GM18951 (cell line): Measurements from ENCODE around the gene COQ2.

Experiments used
- POLR2A ChIP-seq: IDR thresholded peaks from 4 replicates; pipeline ENCODE4 v1.6.1; 2011; ENCODE audit warnings: mild to moderate bottlenecking; ENCODE audit not compliant: insufficient read length, insufficient read depth; ENCODE audit errors: extremely low read depth
- in situ Hi-C: fragments of 300-500 bp; cut with MboI; formaldehyde crosslinking; loops from one replicate; pipeline ENCODE4 v1.12.0; 2022; ENCODE audit warnings: low sequenced_read_pairs, mixed read lengths, inconsistent platforms; ENCODE audit not compliant: unreplicated experiment

The COQ2 gene

DNA sequence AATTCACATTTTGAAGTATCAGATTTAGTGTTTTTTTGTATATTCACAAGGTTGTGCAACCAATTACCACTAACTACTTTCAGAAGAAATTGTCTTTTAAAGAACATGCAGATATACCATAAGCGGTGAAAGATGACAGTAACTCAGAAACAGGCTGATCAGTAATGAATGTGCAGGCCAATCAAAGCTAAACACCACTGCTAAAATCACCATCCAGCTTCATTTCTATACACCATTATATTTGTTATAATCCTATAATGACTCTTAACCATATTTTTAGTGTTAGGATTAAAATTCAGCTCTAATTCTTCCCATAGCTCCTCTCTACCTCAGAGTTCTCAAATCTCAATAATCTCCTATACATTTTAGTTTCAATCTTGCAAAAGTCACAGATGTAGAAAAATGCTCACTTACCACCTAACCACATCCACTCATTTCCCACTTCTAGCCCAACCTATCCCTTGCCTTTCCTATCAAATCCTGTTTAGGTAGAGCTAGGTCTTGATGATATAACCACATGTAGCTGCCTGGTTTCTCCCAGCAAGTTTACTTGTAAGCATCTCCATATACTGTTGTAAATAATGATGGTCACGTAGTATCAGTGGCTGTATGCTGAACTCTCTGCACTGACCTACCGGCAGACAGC is 16.6 kb downstream of the COQ2 start:
- in situ Hi-C loops: no loop called here

GRCh38 chr4:83267121-83267829 is 17.3 kb downstream of the COQ2 start:
- no peak for TF ChIP-seq POLR2A
- in situ Hi-C loops: no loop called here

More for the DNA sequence above, 16.6 kb downstream of the COQ2 start:
- no peak for TF ChIP-seq POLR2A

DNA sequence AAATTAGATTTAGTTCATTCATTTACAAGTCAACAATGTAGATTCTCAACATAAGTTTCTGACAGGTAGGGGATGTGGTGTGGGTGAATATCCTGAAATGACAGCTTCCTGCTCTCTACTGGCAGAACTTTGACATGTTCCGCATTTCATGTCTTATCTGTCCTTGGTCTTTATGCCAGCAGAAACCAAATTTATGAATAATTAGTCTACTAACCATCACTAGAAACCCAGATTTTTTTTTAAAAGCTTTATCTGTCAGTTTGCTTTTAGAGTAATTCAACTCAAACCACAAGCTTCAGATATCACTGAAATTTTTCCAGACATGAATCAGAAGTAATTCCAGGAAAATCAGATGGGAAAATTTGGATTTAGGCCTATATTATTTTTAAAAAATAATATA is 17.9 kb downstream of the COQ2 start:
- TF ChIP-seq POLR2A: no peak
- in situ Hi-C loops: no loop called here

DNA sequence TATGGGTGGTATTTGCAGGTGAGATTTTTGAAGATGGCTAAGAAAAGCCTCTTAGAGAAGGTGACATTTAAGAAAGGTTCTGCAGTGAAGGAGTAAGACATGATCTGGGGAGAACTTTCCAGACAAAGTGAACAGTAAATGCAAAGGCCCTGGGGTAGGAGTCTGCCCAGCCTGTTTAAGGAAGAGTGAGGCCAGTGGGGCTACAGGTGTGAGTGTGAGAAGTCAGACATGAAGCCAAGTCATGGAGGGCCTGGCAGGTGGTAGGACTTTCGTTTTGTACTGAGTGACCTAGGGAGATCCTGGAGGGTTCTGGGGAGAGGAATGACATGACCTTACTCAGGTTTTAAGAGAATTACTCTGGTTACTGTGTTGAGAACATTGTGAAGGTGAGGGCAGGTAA is 21.5 kb downstream of the COQ2 start:
- TF ChIP-seq POLR2A: no peak
- in situ Hi-C loops: no loop called here

- in situ Hi-C loops: no loop called here
- no peak for TF ChIP-seq POLR2A
These were observed 21.9 kb downstream of the COQ2 start for GRCh38 chr4:83262682-83263081.

GRCh38 chr4:83261307-83261706 is 23.3 kb downstream of the COQ2 start:
- TF ChIP-seq POLR2A: no peak
- in situ Hi-C loops: no loop called here

GRCh38 chr4:83259586-83259985 is 25.0 kb downstream of the COQ2 start:
- in situ Hi-C loops: loop anchor here (10.0 kb wide), 1 partner anchor 185 kb away; no protein-coding TSS in a partner anchor
- TF ChIP-seq POLR2A: no peak

GRCh38 chr4:83258461-83258860 is 26.1 kb downstream of the COQ2 start:
- in situ Hi-C loops: loop anchor here (10.0 kb wide), 1 partner anchor 184 kb away; no protein-coding TSS in a partner anchor

GRCh38 chr4:83257811-83258210 is 26.8 kb downstream of the COQ2 start:
- no peak for TF ChIP-seq POLR2A
- in situ Hi-C loops: loop anchor here (10.0 kb wide), 1 partner anchor 183 kb away; no protein-coding TSS in a partner anchor

More at GRCh38 chr4:83258461-83258860, 26.1 kb downstream of the COQ2 start:
- TF ChIP-seq POLR2A: no peak

- in situ Hi-C loops: loop anchor here (10.0 kb wide), 1 partner anchor 181 kb away; no protein-coding TSS in a partner anchor
- TF ChIP-seq POLR2A: no peak
These were observed 29.0 kb downstream of the COQ2 start for GRCh38 chr4:83255584-83255983.

DNA sequence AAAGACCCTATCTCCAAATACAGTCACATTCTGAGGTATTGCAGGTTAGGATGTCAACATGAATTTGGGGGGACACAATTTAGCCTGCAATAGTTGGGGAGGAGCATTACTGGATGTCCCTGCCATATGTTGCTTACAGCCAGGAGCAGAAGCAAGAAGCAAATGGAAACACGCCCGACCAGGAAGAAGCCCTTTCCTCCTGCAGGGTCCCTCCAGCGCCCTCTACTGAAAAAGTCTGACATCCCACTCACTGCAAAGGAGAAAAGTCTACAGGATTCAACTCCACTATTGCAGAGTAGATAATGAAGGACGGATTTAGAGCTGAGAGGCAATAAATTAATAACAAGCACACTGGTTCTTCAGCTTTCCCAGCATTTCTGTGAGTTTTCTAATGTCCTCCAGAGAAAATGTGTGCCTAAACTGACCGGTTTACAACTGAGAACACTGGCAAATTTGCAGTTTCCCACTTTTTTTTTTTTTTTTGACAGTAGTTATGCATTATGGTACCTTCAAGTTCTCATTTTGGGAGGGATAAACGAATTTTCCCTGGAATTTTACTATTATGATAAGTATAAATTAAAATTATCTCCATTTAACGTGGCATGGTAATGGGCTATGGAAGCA is 31.7 kb downstream of the COQ2 start:
- in situ Hi-C loops: loop anchor here (5.0 to 10.0 kb wide), 2 partner anchors 36 to 178 kb away; no protein-coding TSS in a partner anchor
- no peak for TF ChIP-seq POLR2A

- in situ Hi-C loops: loop anchor here (5.0 to 10.0 kb wide), 2 partner anchors 34 to 177 kb away; no protein-coding TSS in a partner anchor
- TF ChIP-seq POLR2A: no peak
These were observed 33.2 kb downstream of the COQ2 start for GRCh38 chr4:83251447-83251830.

- in situ Hi-C loops: loop anchor here (5.0 to 10.0 kb wide), 2 partner anchors 34 to 176 kb away; no protein-coding TSS in a partner anchor
- no peak for TF ChIP-seq POLR2A
These were observed 33.7 kb downstream of the COQ2 start for GRCh38 chr4:83250687-83251446.
